GM18511 (cell line): ENCODE results near the gene NPPC.

Experiments used
- ATAC-seq: cut with Tn5 transposase; IDR thresholded peaks from one replicate; pipeline ENCODE4 v1.9.1; 2021; ENCODE audit warnings: mild to moderate bottlenecking, moderate library complexity; ENCODE audit not compliant: unreplicated experiment

NPPC gene

DNA sequence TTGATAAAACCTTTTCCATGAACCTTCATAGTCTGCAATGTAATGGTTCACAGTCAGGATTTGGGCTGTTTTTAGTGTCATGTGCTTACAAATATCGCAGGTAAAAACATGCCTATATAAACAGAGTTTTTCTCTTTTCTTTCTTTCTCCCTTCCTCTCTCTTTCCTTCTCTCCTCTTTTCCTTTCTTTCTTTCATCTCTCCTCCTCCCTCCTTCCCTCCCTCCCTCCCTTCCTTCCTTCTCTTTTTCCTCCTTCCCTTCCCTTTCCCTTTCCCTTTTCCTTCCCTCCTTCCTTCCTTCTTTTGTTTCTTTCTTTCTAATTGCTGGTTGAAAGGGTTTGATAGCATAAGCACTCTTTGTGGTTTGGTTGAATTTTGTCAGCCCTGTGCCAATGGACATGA, 9.6 kb upstream of the NPPC start:
- no peak for ATAC-seq

DNA sequence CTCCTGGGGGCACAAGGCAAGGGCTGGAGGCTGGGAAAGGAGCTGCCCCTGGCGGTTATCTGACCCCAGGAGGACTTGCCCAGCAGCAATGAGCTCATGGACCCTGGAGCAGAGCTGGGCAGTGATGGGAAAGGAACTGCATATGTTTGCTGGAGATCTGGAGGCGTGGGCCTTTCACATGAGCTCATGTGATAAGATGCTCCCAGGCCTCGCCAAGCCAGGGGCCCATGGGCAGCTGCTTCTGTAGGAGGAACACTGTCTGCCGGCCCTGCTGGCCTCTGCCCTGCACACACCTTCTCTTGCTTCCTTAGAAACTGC, 9.0 kb upstream of the NPPC start:
- no peak for ATAC-seq

DNA sequence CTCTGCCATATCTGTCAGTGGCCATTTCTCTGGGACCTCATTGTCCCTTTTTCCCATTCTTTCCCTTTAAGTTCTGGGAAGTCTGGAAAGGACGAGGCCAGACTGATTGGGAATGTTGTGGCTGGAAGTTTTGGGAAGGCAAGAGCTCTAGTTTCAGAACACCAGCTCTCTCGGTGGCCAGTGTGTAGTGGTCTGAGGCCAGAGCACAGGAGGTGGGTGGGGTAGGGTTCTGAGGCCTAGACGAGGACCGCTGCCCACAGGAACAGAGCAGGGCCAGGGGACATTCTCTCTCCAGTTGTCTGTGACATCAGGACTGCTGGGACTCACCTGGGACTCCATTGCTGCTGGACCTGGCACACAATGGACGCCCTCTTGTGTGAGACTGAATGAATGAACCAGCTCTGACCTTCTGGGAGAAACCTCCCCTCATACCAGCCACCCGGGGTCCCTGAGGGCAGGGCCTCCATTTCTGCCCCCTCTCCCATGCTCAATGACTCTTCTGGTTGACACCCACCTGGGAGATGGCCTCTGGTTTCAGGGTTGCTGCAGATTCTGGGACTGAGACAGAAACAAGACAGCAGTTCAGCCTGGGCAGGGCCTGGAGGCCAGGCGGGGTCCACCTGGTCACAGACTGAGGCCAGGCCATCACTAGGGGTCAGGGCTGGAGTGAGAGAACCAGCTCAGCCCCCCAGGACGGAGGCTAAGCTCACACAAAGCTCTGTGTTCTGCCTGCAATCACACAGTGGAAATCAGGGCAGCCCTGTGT, 8.4 kb upstream of the NPPC start:
- no peak for ATAC-seq

DNA sequence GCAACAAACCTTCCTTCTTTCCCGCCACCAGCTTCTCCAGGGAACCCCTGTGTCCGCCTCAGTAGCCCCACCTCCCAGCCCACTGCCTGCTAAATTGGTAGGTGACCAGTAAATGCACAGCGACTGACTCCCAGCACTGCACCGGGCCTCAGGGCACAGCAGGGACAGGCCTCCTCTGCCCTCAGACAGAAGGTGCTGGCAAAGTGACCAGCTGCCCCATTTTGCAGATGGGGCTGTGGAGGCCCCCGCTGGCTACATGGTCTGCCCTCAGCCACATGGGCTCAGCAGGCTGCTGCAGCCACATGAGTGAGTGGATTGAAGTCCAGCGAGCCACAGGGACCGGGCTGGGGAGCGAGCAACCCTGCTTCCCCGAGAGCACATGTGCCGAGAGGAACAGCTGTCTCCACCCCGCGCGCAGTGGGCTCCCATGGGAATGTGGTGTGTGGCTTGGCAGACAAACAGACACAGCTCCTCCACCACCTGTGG, 7.8 kb upstream of the NPPC start:
- no peak for ATAC-seq

DNA sequence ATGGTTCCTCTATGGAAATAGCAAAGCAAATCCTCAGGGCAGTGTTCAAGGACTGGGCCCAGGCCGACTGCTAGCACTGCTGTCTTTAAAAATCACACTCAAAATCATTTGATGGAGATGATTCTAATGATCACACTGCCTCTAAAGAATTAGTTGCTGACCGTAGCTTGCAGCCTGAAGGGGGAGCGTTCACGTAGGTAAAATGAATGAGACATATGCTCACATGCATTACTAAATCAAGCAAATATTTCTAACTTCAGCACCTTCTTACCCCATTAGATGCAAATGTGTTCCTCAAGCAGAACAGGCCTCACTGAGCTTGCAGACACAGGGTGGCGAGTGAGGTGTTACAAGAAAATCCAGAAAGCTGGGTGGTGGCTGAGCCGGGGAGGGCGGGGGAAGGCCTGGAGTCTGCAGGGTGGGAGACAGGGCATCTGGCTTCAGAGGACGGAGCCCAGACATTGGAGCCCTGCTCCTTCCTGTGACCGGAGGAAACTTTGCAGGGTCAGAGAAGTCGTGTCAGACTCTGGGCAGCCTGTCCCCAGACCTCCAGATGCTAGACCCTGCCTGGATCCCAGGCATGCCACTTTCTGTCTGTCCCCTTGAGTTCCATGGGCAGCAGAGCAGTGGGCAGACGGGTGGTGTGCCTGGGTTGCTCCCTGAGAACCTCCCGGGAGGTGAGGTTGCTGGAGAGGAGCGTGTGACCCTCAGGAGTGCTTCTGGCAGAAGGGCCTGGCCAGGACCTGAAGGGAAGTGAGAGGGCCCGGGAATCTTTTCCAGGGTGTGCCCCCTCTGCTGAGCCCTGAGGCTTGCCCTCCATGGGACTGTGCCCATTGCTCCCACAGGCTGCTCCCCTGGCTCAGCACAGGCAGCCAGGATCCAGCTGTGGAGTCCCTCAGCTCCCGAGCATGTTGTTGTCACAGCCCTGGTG, 7.1 kb upstream of the NPPC start:
- ATAC-seq = no peak

DNA sequence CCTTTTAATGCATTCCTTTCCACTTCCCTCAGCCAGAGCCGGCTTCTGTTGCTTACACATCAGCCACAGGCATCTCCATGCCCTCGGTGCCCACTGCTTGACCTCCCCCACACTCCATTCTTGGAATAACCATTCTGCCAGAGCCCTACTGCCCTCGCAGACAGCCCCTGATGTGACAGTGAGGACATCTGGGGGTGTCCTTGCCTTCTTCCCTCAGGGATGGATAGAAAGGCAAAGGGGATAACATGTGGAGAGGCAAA, 6.4 kb upstream of the NPPC start:
- no peak for ATAC-seq

DNA sequence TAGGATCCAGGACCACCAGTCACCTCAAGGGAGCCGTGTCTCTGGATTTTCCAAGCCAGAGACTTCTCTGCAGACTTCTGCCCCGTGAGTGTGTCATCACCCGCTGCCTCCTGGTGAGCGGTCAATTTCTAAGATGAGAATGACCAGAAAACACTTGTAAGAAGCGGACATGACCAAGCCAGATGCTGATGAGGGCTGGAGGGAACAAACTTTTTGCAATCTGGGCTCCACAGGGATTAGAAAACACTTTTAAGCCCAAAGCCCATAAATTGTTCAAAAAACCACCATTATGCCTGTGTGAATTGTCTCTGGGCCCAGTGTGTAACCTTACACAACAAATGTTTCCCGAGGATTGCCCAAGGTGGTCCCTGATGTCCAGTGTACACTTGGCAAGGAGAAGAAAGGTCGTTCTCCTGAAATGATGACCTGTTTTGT, 5.3 kb upstream of the NPPC start:
- no peak for ATAC-seq

DNA sequence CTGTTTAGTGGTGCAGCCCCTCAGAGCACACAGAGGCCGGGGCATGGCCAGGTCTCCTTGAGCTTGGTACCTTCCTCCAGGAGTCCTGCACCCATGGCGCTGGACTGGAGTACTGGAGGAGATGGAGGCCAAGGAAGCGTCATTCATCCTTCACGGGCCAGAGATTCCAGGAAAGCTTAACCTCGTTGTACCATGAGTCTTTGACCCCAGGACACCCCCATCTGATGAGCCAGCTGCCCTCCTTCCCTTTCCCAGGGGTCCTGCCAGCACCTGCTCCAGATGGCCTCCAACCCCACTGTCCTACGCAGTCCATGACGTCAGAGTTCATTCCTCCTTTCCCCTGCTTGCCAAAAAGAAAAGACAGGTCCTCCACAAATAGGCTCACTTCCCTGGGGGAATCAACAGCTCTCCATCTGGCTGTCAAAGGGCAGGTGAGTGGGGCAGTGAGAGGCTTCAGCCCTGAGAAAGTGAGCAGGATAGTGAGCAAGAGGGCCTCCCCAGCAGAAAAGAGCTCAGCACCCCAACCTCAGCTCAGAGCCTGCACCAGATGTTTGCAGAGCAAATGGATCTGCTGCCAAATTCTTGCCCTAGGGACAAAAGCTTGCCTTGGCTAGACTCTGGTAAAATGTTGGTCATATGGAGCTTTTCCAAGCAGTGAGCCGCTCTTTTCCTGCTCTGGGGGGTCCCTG, 4.5 kb upstream of the NPPC start:
- ATAC-seq = no peak

DNA sequence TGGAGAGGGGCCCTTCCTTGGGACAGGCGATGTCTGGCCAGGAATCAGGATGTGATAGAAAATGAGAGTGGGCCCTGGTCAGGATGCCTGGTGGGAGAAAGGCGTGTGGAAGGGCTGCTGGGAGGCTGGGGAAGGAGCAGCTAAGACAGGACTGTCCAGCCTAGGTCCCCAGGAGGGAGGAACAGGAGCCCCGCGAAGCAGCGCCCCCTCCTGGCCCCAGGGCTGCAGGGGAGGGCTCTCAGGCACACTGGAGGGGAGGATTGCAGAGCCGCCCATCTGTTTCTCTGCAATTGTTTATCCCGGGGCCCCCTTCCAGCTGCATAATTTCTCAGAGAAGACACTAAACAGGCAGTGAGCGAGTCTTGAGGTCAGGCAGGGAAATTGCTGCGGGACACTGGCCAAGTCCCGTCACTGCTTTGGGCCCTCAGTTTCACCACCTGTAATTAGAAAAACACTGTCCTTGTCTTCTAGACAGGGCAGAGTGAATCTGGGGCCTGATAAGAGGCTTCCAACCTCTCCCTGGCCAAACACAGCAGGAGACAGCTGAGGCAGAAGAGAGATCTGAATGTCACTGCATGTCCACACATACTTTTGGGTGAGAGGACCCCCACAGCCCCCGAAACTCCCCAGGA, 3.9 kb upstream of the NPPC start:
- ATAC-seq = no peak

DNA sequence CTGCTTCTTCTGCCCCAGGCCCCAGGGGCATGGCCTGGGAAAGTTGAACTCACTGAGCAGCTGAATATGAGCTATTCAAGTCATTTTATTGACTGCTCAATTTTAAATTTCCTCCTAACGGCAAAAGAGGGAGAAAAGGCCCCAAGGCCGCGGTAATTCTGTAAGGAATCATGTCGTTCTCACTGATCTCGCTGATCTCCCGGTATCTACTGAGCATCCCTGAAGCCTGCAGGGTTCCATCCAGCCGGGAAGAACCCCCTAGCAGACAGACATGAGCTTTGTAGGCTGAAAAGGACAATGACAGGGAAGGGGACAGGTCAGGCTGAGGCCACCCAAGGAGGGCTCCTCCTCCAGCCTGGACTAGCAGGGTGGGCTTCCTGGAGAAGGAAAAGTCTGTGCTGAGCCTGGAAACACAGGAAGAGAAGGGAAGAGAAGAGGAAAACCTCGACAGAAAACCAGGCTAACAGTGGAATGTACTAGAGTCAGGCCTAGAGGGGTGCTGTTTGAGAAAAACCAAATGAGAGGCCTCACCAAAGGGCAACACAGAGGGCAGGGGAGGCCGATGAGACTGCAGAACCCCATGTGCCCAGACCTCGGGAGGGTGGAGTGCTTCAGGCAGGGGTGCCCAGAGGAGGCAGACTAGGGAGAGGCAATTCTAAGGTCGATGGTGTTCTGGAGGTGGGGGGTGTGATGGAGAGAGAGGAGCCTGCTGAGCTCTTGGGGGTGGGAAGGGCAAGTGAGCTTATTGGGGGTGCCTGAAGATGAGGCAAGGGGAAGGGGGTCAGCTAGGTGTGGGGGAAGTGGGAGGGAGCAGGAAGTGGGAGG, 2.9 kb upstream of the NPPC start:
- ATAC-seq = no peak

DNA sequence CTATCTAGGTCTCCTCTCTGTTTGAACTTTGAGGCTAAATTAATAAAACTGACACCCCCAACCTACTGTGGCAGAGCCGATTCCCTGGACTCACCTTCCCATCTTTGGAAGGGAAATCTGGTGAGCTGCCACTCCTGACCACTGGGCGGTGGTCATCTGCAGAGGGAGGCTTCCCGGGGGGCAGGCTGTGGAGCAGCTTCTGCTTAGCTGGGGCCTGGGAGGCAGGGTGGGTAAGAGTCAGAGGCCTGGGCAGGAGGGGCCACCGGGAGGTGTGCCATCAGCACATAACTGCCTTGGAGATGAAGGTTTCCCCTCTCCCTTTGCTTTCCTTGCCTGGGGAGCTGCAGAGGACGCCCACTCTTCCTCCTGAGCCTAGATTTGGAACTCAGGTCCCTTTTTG, 2.3 kb upstream of the NPPC start:
- ATAC-seq = no peak

DNA sequence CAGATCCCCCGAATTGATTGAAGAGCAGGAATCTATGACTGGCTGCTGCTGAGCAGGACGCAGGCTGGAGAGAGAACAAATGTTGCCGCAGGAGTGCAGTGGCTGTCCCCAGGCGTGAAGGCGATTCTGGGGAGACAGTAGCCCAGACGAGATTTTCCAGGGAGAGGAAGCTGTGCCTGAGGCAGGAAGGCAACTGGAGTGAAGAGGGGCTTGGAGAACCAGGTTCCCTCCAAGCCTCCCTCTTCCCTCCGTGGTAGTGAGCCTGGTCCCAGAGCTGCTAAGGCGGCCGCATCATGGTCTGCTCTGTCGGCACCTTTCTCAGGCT, 1.3 kb upstream of the NPPC start:
- ATAC-seq = no peak

DNA sequence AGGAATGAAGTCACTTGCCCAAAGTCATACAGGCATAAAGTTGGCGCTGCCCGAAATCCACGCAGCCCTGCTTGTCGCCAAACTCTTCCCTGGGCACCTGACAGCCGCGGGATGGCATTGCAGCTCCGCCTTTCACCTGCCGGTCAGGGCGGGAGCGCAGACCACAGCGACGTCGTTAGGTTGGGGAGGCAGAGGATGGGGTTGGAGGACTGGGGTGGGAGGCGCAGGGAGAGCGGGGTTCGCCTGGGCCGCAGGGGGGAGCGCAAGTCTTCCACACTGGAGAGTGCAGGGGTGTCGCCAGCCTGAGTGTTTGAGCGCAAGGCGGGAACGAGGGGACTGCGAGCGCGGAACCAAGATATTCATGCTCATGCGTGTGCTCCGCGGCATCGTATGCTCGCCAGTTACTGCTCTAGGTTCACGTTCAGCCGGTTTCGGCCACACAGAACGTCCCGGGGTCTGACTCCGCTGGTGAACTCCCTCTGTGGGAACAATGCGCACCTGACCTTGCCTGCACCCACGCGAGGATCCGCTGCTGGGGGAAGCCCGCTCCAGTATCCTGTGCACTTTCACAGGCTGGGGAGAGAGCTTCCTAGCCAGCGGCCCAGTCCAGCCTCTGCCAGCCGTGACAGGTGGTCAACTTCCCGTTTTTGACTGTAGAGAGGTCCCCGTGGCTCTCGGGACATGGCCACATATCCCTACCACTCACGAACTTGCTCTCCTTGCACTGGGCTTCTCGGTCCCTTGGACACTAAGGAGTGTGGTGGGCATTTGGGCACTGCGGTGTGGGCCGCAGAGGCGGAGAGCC, 767 bp upstream of the NPPC start:
- no peak for ATAC-seq

DNA sequence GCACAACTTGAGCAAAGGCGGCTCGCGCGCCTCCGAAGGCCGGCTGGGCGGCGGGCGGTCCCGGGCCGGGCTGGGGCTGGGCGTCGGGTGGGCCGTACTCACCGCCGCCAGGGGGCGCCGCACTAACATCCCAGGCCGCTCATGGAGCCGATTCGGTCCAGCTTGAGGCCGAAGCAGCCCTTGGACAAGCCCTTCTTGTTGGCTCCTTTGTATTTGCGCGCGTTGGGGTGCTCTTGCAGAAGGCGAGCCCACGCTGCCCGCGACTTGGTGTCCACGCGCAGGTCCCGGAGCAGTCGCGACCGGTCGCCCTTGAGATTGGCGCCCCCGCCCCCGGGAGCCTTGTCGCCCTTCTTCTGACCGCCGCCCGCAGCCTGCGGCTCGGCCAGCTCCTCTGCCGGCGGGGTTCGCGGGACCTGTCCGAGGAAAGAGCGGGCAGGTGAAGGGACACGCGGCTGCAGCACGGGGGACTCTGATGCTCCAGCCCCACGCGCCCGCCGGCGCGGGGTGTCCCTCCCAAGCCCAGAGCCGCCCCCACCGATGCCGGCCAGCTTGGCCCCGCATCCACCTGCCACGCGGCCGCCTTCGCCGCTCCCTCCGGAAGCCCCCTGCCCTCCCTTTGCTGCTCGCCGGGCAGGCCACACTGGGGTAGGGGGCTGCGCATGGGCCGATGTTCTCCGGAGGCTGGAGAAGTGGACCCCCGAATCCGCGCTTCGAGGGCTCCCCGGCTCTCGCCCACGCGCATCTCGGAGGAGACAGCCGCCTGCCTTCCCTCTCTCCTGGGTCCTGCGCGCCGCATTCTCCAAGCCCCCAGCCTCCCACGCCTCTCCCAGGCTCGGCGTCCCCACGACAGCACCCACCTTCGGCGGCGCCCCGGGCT, 655 bp downstream of the NPPC start:
- peak; percentile 64 for ATAC-seq

DNA sequence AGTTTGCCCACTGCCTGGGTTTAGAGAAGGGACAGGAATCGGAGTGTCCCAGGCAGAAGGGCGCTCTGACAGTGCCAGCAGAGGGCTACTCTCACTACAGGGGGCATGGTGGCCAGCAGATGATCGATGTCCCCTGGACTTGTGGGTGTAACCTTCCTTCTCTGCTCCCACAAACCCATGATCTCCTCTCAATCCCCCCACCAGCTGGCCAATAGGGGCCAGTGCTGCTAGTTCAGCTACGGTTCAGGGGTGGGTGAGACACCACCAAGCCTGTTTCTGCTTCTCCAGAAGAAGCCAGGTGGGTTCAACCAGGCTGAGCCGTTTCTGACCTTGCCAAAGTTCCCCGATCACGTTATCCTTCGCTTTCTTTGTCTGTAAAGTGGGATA, 1.3 kb downstream of the NPPC start:
- ATAC-seq = peak; percentile 5

DNA sequence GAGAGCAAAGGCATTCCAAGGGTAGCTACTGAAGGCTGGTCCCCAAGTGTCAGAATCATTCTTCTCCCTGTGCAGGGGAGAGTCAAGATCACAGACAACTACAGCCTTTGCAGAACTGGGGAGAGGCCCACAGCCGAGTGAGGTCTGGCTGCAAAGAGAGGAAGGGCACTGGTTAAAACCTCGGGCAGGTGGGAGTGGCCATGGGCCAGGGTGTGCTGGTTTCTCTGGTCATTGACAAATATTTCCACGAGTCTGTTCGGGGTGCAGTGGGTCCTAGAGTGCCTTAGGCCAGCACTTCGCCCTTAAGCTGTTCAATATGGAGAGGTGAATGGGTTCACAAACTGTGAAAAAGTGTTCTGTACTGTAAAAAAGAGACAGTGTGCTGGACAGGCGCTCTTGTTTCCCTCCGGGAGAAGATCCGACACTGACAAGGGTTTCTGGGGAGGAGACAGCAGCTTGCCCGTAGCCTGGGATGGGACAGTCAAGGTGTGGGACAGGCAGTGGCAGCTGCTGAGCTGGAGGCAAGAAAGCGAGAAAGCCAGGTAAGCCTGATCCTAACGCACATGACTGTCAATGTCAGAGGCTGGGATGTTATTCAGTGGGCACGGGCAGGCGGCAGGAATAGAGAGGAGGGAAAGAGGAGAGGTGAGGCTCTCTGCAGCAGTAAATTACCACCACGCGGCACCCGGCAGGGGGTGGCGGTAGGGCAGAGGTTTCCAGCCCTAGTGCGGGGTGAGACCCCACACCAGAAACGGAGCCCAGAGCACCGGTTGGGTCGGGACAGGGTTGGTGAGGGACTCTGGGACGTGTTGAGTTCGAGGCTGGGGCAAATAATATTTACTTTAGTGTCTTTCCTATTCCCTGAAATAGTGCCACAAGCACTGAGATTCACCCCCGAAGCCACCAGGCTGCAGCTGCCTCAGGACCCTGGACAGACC, 2.0 kb downstream of the NPPC start:
- no peak for ATAC-seq

DNA sequence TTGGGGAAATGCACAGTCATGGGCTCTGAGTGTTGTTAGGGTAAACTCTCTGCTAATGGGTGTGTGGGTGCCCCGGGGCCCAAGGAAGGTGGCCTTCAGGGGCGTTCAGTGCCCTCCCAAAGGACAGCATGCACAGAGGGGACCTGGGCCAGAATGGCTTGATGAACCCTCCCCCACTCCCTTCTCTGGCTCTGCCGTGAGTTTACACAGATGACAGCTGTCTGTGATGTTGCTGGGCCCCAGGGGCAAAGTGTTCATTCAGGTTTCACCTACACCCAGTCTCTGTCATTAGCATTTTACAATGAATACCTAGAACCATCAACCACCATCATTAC, 3.2 kb downstream of the NPPC start:
- no peak for ATAC-seq
